ENCODE measurements around the gene HMGN1.
A peak's percentile ranks its signal among the peaks of the same experiment; 100 is the strongest.

Gene HMGN1

DNA sequence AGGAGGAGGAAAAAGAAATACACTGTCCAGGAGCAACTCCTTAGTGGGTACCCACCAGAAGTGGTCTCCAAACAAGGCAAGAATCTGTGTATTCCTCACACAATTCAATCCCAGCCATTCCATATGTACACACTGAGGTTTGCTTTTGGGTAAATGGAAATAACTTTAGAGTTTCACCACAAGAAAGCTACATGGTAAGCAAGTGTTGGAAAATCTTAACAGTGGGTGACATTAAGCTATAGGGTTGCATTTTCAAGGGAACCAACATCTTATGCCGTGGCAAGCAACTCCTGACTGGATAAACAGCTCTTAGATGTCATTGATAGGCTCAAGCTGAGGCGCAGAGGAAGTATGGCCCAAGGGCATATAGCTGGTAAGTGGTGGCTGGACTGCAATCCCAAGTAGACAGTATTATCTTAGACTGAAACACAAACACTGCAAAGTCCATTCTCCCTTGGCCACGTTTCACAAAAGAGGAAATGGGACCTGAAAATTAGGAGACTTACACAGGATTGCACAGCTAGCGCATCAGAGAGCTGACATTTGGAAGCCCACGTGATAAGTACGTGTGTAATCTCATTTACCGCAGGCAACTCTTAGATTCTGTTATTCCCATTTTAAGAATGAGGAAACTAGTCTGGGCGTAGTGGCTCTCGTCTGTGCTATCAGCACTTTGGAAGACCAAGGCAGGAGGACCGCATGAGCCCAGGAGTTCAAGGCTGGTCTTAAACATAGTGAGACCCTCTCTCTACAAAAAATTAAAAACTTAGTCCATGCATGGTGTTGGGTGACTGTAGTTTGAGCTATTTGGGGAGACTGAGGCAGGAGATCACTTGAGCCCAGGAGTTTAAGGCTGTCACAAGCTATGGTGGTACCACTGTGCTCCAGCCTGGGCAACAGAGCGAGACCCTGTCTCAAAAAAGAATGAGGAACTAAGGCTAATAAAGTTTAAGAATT, 31.5 kb downstream of the HMGN1 start:
- Histone ChIP-seq H4K20me1 (no peaks in the 10 kb centered on the region), H3K4me1 (peaks cover 37% of the 10 kb centered on the region), H3K9ac (no peak overlapping the region), H3K4me2 (peak overlapping the region; percentile 36), H3K27me3 (no peaks in the 10 kb centered on the region), H3K9me3 (no peaks in the 10 kb centered on the region), H3K27ac (no peak overlapping the region; the same call in 1 of the 2 replicates), H3K36me3 (no peaks in the 10 kb centered on the region), H3K4me3 (no peak overlapping the region)
- no peak for TF ChIP-seq Cebpa-rat (IDR thresholded peaks at IDR 0.05)

DNA sequence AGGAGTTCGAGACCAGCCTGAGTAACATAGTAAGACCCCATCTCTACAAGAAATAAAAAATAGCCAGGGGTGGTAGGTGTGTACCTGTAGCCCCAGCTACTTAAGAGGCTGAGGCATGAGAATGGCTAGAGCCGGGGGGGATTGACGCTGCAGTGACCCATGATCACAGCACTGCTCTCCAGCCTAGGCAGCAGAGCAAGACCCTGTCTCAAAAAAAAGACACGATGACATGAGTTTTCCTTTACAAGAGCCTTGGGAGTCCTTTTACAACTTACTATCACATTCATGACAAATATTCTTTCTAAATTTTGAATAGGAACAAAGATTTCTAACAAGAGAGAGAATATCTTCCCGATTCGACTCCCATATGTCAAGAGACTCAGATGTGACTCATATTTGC, 32.2 kb downstream of the HMGN1 start:
- H4K20me1 ChIP-seq, result peaks cover 5% of the 10 kb centered on the region
- no peak for TF ChIP-seq Cebpa-rat (IDR thresholded peaks at IDR 0.05)
- H3K4me2 ChIP-seq, result no peak overlapping the region
- no peaks in the 10 kb centered on the region for H3K9me3 ChIP-seq
- H3K9ac ChIP-seq, result no peak overlapping the region
- H3K27ac ChIP-seq, result no peak overlapping the region; the same call in 1 of the 2 replicates
- 0 out of 2 replicates have a peak, but pooled peaks cover under 1% of the 10 kb centered on the region for H3K36me3 ChIP-seq
- H3K4me3 ChIP-seq, result no peak overlapping the region
- H3K27me3 ChIP-seq, result no peaks in the 10 kb centered on the region
- H3K4me1 ChIP-seq, result peaks cover 37% of the 10 kb centered on the region

DNA sequence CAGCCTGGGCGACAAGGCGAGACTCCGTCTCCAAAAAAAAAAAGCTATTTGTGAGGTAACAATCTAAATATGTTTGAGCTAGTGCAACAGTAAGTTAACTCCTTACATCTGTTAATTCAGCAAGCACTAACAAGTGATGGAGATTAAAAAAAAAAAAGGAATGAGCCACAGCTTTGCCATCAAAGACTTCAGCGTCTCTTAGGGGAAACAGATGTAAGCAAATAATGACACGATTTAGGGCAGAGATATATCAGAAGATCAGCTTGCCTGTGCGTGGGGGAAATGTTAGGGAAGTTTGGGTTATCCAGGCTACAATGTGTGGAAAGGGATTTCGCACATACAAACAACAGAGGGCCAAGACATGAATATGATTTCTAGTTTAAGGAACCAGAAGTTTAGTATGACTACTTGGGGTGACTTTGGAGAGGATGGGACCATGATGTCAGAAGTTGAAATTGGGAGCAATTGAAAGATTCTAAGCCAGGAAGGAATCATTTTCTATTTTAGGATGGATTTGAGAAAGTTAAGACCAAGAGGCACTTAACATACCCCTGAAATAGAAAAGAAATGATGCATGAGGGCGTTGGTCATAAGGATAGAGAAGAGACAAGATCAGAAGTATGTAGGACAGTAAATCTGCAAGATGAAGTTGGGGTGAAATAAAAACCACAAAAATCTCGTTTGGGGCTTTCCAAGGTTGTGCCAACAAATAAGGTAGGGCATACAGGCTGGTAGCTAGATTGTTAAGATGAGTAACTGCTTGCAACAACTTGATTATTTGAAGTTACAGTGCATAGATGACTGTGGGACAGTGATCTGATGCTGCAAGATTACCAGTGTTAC, 33.1 kb downstream of the HMGN1 start:
- Histone ChIP-seq H4K20me1 (peaks cover 14% of the 10 kb centered on the region), H3K4me1 (peaks cover 46% of the 10 kb centered on the region), H3K4me2 (peak overlapping the region; percentile 89), H3K4me3 (no peak overlapping the region), H3K36me3 (peaks cover 10% of the 10 kb centered on the region), H3K27ac (no peak overlapping the region), H3K27me3 (no peaks in the 10 kb centered on the region), H3K9me3 (no peaks in the 10 kb centered on the region), H3K9ac (no peak overlapping the region)
- TF ChIP-seq Cebpa-rat (IDR thresholded peaks at IDR 0.05), result no peak

DNA sequence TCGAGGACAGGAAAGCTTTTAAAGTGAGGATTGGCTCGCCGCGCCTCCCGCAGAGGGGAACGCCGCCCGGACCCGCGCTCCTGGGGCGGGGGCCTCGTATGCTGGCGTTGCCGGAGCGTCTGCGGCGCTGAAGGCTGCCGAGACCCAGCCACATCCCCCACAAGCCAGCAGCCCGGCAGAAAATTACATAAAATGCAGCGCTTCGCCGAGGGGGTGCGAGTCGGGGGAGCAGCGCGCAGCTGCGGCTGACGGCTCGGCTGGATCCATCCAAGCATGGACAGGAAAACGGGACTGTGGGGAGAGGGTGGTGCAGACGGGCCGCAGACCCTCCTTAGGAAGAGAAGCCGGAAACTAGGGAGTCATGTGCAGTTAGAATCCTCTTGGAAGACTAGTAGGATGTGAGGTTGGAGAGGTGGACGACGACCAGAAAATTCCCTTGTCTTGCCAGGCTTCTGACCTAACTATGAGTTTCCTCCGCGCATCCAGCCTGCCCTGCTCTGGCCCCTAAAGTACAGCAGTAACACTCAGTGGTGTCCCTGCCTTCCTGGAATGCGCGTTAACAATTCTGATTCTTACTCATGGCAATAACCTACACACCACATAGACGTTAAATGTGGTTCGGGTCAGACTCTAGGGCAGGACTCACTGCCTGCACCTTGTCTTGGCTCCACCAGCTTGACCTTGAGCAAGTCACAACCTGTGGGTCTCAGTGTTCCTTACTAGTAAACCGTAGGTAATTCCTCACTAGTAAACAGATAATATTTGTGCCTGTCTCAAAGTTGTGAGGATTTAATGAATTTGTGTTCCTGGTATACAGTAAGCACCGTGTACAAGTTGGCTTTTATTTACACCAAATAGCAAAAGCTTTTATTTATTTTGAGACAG, 34.5 kb downstream of the HMGN1 start:
- Histone ChIP-seq H3K27ac (peak overlapping the region; percentile 100), H3K9me3 (no peaks in the 10 kb centered on the region), H3K4me1 (peaks cover 54% of the 10 kb centered on the region), H3K4me3 (peak overlapping the region; percentile 84), H3K36me3 (peaks cover 24% of the 10 kb centered on the region), H3K9ac (peak overlapping the region; percentile 98), H4K20me1 (peaks cover 29% of the 10 kb centered on the region), H3K27me3 (no peaks in the 10 kb centered on the region), H3K4me2 (peak overlapping the region; percentile 89)
- no peak for TF ChIP-seq Cebpa-rat (IDR thresholded peaks at IDR 0.05)

DNA sequence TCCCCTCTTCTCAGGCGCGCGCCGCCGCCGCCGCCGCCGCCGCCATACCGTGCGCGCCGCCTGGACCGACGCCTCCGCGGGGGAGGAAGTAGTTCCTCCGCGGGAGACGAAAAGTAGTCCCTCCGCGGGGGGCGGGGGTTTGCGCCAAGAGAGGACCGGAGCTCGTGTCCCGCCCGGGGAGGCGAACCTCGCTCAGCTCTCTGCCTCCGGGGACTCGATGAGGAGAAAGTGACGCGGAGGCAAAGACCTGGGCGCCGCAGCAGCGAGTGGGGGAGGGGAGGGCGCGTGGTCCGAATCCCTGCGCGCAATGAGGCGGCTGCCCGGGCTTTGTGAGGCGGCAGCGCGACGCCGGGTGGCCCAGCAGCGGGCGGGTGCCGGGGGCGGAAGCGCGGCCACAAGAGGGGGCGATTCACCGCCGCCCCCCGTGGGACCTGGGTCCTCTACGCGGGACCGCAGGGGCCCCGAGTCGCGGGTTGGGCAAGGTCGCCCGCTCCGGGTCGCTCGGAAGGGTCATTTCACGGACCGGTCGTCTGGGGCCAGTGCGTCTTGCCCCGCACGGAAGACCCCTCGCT, 35.2 kb downstream of the HMGN1 start, which contains the start of gene BRWD1:
Gene BRWD1, minus strand, starts transcription at position 62 of the 572 bp plus-strand sequence. CDS start 141 bp downstream, outside the sequence.
- H3K4me2 ChIP-seq, result peak within 1 kb of the TSS; percentile 89
- peak within 1 kb of the TSS; percentile 100 for H3K27ac ChIP-seq
- H3K9me3 ChIP-seq, result no peaks in the 10 kb centered on the region
- H3K4me1 ChIP-seq, result peaks cover 53% of the 10 kb centered on the region
- H3K36me3 ChIP-seq, result peaks cover 31% of the 10 kb centered on the region
- no peaks in the 10 kb centered on the region for H3K27me3 ChIP-seq
- H3K9ac ChIP-seq, result peak within 1 kb of the TSS; percentile 98
- TF ChIP-seq Cebpa-rat (IDR thresholded peaks at IDR 0.05), result no peak
- peaks cover 36% of the 10 kb centered on the region for H4K20me1 ChIP-seq
- H3K4me3 ChIP-seq, result peak within 1 kb of the TSS; percentile 84

DNA sequence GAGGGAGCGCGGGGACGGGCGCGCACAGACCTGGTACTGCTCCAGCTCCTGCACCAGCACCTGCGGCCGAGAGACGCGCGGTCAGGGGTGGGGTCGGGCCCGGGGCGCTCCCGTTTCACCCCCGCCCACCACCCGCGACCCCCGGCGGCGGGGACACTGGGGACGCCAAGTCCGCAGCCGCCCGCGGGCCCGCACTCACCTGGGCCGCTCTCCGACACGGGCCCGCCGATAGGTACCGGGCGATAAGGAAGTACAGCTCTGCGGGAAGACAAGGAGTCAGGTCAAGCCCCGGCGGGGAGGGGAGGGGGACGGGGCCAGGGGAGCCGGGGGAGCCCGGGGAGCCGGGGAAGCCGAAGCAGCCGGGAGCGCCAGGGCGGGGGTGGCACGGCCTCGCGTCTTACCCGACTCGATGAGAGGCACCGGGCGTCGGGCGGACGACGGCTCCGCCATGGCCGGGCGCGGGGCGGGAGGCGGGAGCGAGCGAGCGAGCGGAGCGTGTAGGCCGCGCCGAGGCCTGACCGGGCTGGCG, 35.8 kb downstream of the HMGN1 start:
- Histone ChIP-seq H3K9ac (peak overlapping the region; percentile 98), H3K36me3 (peaks cover 37% of the 10 kb centered on the region), H3K9me3 (no peaks in the 10 kb centered on the region), H3K27me3 (no peaks in the 10 kb centered on the region), H3K4me3 (peak overlapping the region; percentile 84), H3K4me2 (peak overlapping the region; percentile 89; the same call in 1 of the 2 replicates), H4K20me1 (peaks cover 42% of the 10 kb centered on the region), H3K4me1 (peaks cover 47% of the 10 kb centered on the region), H3K27ac (peak overlapping the region; percentile 100)
- no peak for TF ChIP-seq Cebpa-rat (IDR thresholded peaks at IDR 0.05)

DNA sequence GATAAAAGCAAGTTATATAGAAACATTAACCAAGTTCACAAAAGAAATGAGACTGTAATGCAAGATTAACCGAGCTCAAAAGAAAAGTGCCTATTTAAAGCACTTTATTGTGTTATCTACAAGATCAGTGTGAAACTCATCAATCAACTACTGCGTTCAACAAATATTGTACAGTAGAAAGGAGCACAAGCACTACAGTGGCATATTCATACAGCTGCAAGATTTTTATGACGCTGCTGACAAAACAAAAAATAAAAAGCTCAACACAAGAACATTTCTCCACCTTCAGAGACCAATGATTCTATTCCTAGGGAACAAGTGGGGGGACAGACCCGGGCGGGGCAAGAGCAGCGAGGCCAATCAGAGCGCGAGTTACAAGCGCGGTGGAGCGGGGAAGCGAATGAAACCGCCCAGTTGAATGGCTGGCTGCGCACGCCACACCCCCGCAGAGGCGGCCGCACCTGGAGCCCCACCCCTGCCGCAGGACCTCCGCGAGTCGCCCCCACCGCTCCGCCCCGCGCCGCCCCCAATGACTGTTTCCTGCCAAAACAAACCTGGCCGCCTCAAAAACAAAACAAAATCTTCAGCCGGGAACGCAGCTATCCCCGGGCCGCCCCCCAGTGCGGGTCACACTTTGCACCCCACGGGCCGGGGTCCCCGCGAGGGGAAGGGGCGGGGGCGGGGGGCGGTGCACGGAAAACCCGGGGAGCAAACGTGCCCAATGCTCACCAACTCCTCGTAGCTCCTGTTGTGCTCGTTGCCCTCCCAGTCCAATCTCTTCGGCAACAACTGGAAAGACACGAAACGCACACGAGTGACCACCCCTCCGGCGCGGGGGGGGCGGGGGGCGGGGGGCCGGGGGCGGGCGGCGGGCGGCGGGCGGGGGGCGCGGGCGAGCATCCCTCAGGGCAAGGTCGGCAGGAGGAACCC, 36.5 kb downstream of the HMGN1 start:
- no peak for TF ChIP-seq Cebpa-rat (IDR thresholded peaks at IDR 0.05)
- Histone ChIP-seq H3K4me2 (peak overlapping the region; percentile 66), H3K9ac (peak overlapping the region; percentile 98), H3K27me3 (no peaks in the 10 kb centered on the region), H3K36me3 (peaks cover 44% of the 10 kb centered on the region), H3K4me1 (peaks cover 40% of the 10 kb centered on the region), H3K27ac (peak overlapping the region; percentile 100), H4K20me1 (peaks cover 49% of the 10 kb centered on the region), H3K4me3 (peak overlapping the region; percentile 84), H3K9me3 (no peaks in the 10 kb centered on the region)

DNA sequence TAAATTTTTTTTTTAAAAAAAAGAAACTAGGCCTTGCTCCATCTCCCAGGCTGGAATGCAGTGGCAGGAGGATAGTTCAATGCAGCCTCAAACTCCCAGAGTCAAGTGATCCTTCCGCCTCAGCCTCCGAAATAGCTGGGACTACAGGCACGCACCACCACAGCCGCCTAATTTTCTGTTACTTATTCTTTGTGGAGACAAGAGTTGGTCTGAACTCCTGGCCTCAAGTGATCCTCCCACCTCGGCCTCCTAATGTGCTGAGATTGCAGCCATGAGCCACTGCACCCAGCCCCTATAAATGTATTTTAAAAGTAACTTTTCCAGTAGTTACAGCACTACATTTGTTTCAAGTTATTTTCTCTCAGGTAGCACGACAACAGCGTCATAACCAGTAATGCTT, 37.7 kb downstream of the HMGN1 start:
- Histone ChIP-seq H3K4me3 (no peak overlapping the region), H3K36me3 (peaks cover 52% of the 10 kb centered on the region), H3K9me3 (no peaks in the 10 kb centered on the region), H3K4me2 (peak overlapping the region; percentile 66), H3K27me3 (no peaks in the 10 kb centered on the region), H4K20me1 (peaks cover 61% of the 10 kb centered on the region), H3K9ac (no peak overlapping the region), H3K4me1 (peaks cover 40% of the 10 kb centered on the region), H3K27ac (no peak overlapping the region)
- TF ChIP-seq Cebpa-rat (IDR thresholded peaks at IDR 0.05), result no peak
